Left lung (tissue), 10 donors: ENCODE data around the gene MTAP. TPM values are rescaled to one million over a fixed set of nuclear protein-coding genes. Genes with fewer than 3 reads are reported as not detected.

ENCODE experiments used
- ATAC-seq: fragments of 200-7000 bp; cut with Tn5 transposase; one replicate; pipeline ENCODE4 v1.9.1; 2020; ENCODE audit warnings: moderate library complexity
- DNase-seq, 4 donors: peaks; one replicate each; pipeline ENCODE4 v3.0.0-alpha.2; 2013 to 2020
- H3K27ac ChIP-seq, 2 donors: fragments of 200-600 bp; sonication (generic) in 1 of 2; one replicate each; pipeline versions ENCODE4 v1.5.0 to v1.8.0; 2020 to 2021
- H3K27me3 ChIP-seq, 2 donors: fragments of 200-600 bp; sonication (generic) in 1 of 2; one replicate each; pipeline versions ENCODE4 v1.5.0 to v1.8.0; 2020 to 2021
- H3K36me3 ChIP-seq, 2 donors: fragments of 200-600 bp; sonication (generic) in 1 of 2; one replicate each; pipeline versions ENCODE4 v1.5.0 to v1.8.0; 2020 to 2021
- H3K4me1 ChIP-seq, 2 donors: fragments of 200-600 bp; one replicate each; pipeline ENCODE4 v1.8.0; 2021
- H3K4me3 ChIP-seq, 2 donors: fragments of 200-600 bp; sonication (generic) in 1 of 2; one replicate each; pipeline versions ENCODE4 v1.5.0 to v1.8.0; 2020 to 2021; ENCODE audit warnings: mild to moderate bottlenecking in 1 of 2
- H3K9me3 ChIP-seq, 2 donors: fragments of 200-600 bp; sonication (generic) in 1 of 2; one replicate each; pipeline versions ENCODE4 v1.5.0 to v1.8.0; 2020 to 2021
- intact Hi-C, 2 donors: fragments of 100-400 bp; cut with DNase I; formaldehyde crosslinking; loops; one replicate each; pipeline versions ENCODE4 v1.11.2 to v1.14.2; 2022
- polyA plus RNA-seq, 6 donors: library from polyadenylated mRNA; unstranded; fragments of 120-200 nt; gene quantifications; one replicate each; pipeline ENCODE4 v1.2.1, GENCODE V29; 2013; ENCODE audit not compliant: insufficient read length in 6 of 6
- total RNA-seq, 2 donors: library from RNA; stranded (reverse); fragmentation: NEBNext Ultra II Directional; extraction: Animal tissue kit (Norgen Biotek cat#: 25700); gene quantifications; one replicate each; pipeline ENCODE4 v1.2.1, GENCODE V29; 2021
- TF ChIP-seq, protein P1 (sequence below), 2 donors: fragments of 200-600 bp; sonication (generic) in 1 of 2; IDR thresholded peaks; one replicate each; pipeline versions ENCODE4 v1.5.0 to v1.8.0; 2021; ENCODE audit warnings: antibody characterized with exemption in 2 of 2
- donor health status: DM: no; HTN: yes; CAD: no.
- donor health status: DM: no; HTN: no; CAD: no.

The MTAP gene
- total and polyA plus RNA-seq, 8 donors = 34.0 to 44.6 (median 36.7) TPM

- no peak for DNase-seq
- no peaks in the 10 kb centered on the region for H3K36me3 ChIP-seq
- ATAC-seq = no peak
- H3K27me3 ChIP-seq = peaks cover 42 to 74% of the 10 kb centered on the region in 2 donors
- intact Hi-C loops = no loop called here
- H3K9me3 ChIP-seq = no peaks in the 10 kb centered on the region
- H3K4me3 ChIP-seq = no peak overlapping the region
- peaks cover 10 to 16% of the 10 kb centered on the region in 2 donors for H3K4me1 ChIP-seq
- TF ChIP-seq, protein P1, sequence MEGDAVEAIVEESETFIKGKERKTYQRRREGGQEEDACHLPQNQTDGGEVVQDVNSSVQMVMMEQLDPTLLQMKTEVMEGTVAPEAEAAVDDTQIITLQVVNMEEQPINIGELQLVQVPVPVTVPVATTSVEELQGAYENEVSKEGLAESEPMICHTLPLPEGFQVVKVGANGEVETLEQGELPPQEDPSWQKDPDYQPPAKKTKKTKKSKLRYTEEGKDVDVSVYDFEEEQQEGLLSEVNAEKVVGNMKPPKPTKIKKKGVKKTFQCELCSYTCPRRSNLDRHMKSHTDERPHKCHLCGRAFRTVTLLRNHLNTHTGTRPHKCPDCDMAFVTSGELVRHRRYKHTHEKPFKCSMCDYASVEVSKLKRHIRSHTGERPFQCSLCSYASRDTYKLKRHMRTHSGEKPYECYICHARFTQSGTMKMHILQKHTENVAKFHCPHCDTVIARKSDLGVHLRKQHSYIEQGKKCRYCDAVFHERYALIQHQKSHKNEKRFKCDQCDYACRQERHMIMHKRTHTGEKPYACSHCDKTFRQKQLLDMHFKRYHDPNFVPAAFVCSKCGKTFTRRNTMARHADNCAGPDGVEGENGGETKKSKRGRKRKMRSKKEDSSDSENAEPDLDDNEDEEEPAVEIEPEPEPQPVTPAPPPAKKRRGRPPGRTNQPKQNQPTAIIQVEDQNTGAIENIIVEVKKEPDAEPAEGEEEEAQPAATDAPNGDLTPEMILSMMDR (IDR thresholded peaks at IDR 0.05) = no peak
- H3K27ac ChIP-seq = no peak overlapping the region
Measured at GRCh38 chr9:21961569-21961968, 159.1 kb downstream of the MTAP start.

- Histone ChIP-seq H3K36me3 (no peaks in the 10 kb centered on the region), H3K27me3 (peaks cover 76 to 100% of the 10 kb centered on the region in 2 donors), H3K4me1 (peaks cover 10 to 23% of the 10 kb centered on the region in 2 donors), H3K27ac (no peak overlapping the region), H3K4me3 (peak overlapping the region in 1 of 2 donors; percentile 26), H3K9me3 (no peaks in the 10 kb centered on the region)
- DNase-seq (peak in 2 of 4 donors; percentile 24 to 78), ATAC-seq (peak; percentile 64)
- intact Hi-C loops = no loop called here
- TF ChIP-seq, protein P1 (IDR thresholded peaks at IDR 0.05) = no peak
Measured at GRCh38 chr9:21964925-21965385, 162.5 kb downstream of the MTAP start.

DNA sequence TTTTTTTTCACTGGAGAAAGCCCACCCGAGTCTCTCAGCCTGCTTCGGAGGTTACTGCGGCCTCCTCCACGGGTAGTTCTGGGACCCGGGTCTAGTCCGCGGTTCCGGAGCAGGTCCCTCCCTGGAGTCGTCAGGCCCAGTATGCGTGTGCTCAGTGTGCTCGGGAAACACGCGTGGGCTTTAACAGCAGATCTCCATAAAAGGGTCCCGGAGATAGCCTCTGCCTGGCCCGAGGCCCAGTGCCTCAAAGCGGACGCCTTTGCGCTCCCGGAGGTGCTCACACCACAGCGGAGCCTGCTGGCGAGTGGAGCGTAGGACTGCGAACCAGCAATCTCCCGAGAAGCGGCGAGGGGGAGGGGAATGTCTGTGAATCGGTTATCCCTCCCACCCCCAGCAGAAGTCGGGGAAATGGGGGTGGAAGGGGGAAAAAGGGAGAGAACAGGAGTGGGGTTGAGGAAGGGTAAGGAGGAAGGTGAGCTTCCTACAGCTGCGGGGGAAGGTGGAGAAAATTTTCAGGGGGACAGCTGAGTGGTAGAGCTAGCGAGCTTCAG is 163.0 kb downstream of the MTAP start:
- ATAC-seq (peak; percentile 94), DNase-seq (peak in 3 of 4 donors; percentile 44 to 83 (median 64))
- H3K4me1 ChIP-seq = peaks cover 10 to 23% of the 10 kb centered on the region in 2 donors
- H3K36me3 ChIP-seq = no peaks in the 10 kb centered on the region
- H3K27ac ChIP-seq = no peak overlapping the region
- intact Hi-C loops = no loop called here
- no peaks in the 10 kb centered on the region for H3K9me3 ChIP-seq
- TF ChIP-seq, protein P1 (IDR thresholded peaks at IDR 0.05) = no peak
- H3K27me3 ChIP-seq = peaks cover 79 to 100% of the 10 kb centered on the region in 2 donors
- peak overlapping the region in 1 of 2 donors; percentile 26 for H3K4me3 ChIP-seq

GRCh38 chr9:21966140-21966851 is 163.9 kb downstream of the MTAP start:
- no peaks in the 10 kb centered on the region for H3K9me3 ChIP-seq
- H3K36me3 ChIP-seq = no peaks in the 10 kb centered on the region
- H3K27ac ChIP-seq = no peak overlapping the region
- H3K27me3 ChIP-seq = peaks cover 85 to 100% of the 10 kb centered on the region in 2 donors
- peaks cover 10 to 23% of the 10 kb centered on the region in 2 donors for H3K4me1 ChIP-seq
- no peak for ATAC-seq
- TF ChIP-seq, protein P1 (IDR thresholded peaks at IDR 0.05) = no peak
- H3K4me3 ChIP-seq = no peak overlapping the region
- intact Hi-C loops = no loop called here
- DNase-seq = no peak

DNA sequence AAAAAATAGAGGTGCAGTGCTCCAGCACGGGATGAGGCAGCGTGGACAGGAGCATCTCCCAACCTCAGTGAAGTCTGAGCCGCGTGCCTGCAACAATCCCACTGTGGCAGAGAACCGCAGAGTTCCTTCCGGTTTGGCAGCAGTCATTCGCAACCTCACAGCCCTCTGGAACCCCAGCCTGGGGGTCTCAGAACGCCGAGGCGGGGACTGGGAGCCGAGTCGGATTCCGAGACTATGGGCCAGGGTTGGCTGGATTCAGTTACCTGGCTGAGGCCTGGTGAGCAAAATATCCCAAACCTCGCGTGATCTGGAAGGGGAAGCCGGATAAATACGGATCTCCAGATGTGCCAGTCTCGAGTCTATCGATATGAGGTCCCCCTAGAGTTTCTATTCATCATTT is 164.7 kb downstream of the MTAP start:
- no peak overlapping the region for H3K4me3 ChIP-seq
- peaks cover 10 to 23% of the 10 kb centered on the region in 2 donors for H3K4me1 ChIP-seq
- H3K27me3 ChIP-seq = peaks cover 92 to 100% of the 10 kb centered on the region in 2 donors
- no peaks in the 10 kb centered on the region for H3K9me3 ChIP-seq
- DNase-seq (no peak), ATAC-seq (no peak)
- H3K27ac ChIP-seq = no peak overlapping the region
- H3K36me3 ChIP-seq = no peaks in the 10 kb centered on the region
- intact Hi-C loops = no loop called here
- TF ChIP-seq, protein P1 (IDR thresholded peaks at IDR 0.05) = no peak
